Measurements from ENCODE around the gene PCK2.

The PCK2 gene

DNA sequence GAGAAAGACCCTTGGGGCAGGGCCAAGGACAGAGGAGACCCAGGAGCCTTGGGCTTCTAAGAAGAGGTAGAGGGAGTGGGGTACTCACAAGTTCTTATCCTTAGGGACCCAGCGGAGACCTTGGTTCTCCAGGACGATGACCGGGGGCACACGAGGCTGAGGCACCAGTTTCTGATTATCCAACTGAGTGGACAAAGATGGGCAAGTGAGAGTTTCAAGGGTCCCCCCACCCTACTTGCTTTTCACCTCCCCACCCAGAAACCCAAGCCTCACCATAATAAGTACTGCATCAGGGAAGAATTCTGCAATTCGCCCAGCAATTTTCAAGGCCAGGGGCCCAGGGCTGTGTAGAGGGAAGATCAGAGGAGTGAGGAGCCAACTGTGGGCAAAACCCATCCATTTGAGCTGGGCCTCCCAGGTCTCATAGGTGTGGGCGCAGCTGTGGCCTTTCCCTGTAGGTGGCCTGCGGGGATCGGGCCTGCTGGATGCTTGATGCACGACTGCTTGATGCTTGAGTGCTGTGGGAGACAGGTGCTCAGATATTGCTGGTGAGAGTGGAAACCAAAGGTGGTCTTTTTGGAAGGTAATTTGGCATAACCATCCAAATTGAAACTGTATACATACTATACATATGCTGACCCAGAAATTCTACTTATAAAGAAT lies 45.3 kb downstream of the PCK2 start:
- TF ChIP-seq, protein P1, sequence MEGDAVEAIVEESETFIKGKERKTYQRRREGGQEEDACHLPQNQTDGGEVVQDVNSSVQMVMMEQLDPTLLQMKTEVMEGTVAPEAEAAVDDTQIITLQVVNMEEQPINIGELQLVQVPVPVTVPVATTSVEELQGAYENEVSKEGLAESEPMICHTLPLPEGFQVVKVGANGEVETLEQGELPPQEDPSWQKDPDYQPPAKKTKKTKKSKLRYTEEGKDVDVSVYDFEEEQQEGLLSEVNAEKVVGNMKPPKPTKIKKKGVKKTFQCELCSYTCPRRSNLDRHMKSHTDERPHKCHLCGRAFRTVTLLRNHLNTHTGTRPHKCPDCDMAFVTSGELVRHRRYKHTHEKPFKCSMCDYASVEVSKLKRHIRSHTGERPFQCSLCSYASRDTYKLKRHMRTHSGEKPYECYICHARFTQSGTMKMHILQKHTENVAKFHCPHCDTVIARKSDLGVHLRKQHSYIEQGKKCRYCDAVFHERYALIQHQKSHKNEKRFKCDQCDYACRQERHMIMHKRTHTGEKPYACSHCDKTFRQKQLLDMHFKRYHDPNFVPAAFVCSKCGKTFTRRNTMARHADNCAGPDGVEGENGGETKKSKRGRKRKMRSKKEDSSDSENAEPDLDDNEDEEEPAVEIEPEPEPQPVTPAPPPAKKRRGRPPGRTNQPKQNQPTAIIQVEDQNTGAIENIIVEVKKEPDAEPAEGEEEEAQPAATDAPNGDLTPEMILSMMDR (IDR thresholded peaks at IDR 0.05; ENCODE audit: low read depth, low read length): no peak
- DNase-seq (ENCODE audit: extremely low read depth, low read depth): no peak

DNA sequence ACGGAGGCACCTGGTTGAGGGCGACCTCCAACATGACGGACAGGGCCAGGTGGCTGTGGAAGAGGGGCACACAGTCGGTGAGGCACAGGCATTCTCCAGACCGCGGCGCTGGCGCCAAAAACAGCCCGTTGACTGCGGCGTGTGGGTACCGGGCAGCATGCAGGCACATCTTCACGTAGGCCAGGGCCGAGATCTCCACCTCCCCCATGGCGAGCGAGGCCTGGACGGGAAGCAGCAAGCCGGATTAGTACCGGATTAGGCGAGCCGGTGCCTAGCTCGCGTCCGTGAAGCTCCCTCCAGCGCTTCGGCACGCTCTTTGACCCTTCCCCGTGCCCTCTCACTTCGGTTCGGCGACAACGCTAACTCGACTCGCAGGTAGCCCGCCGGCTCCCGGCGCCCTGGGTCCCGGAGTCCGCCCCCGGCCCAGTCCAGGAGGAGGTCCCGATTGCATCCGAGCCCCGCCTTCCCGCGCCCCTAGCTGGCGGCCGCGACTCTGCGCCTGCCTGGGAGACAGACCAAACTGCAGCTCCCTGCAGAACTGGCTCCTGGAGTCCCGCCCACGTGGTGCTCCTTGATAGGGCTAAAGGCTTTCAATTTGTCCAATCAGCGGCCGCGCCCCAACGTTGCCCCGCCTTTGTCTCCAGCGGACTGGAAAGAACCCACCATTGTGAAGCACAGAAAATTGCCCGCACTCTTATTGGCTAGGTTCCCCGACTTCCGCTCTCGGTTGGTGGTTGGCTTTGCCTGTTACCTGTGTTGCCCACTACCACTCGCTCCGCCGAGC lies 47.2 kb downstream of the PCK2 start, which contains the start of gene EMC9:
Gene EMC9, minus strand, starts transcription at position 495 of the 784 bp plus-strand sequence. Its CDS starts 287 bp downstream, at position 208.
- peak; percentile 96 for DNase-seq (ENCODE audit: extremely low read depth, low read depth)
- TF ChIP-seq, protein P1 (IDR thresholded peaks at IDR 0.05; ENCODE audit: low read depth, low read length): peak; percentile 33

DNA sequence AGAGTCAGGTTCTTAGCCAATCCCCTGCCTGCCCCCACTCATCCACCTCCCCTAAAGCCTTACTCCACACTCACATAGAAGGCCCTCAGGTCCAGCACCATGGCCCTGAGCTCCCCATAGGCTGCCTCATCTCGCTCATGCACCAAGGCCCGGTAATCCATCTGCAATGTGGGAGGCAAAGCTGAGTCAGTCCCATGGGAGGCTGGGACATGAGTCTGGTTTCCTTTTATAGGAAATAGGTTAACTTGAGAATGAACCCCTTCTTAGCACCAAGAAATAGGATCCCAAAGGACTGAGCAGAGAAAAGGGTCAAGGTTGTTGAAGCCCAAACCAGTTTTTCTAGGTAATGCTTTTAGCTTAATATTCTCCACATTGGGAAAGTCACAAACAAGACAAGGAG lies 49.4 kb downstream of the PCK2 start:
- DNase-seq (ENCODE audit: extremely low read depth, low read depth): no peak
- TF ChIP-seq, protein P1 (IDR thresholded peaks at IDR 0.05; ENCODE audit: low read depth, low read length): no peak

DNA sequence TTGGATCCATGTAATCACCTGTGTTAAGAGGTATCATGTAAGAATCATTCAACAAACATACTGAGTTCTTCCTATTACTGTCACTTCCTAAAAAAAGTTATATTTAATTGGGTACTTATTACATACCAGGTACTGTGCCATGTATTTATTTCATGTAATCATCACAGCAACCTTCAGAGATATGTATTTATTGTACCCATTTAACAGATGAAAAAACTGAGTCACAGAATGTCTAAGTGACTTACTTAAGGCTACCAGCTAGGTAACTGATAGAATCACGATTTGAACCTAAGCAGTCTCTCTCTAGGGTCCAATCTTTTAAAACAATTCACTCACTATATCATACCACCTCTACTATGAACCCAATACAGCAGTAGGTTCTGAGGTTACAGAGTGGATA lies 50.3 kb downstream of the PCK2 start:
- no peak for DNase-seq (ENCODE audit: extremely low read depth, low read depth)
- TF ChIP-seq, protein P1 (IDR thresholded peaks at IDR 0.05; ENCODE audit: low read depth, low read length): no peak

DNA sequence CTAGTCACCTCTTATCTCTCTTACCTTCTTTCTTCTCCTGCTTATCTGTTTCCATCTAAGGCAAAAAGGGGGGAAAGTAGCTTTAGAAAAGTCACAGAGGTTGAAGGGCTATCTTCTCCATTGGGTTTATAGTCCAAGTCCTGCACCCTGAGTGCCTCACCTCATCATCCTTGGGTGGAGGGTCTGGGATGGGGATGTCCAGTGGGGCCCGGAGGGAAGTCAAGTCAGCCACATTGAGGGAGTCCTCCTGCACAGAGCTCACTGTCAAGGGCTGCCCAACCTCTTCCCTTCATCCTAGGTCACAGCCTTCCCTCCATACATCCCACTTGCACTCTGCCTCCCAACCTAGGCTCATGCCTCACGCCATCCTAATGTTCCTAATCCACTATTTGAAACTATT lies 51.1 kb downstream of the PCK2 start:
- TF ChIP-seq, protein P1 (IDR thresholded peaks at IDR 0.05; ENCODE audit: low read depth, low read length): no peak
- DNase-seq (ENCODE audit: extremely low read depth, low read depth): no peak

DNA sequence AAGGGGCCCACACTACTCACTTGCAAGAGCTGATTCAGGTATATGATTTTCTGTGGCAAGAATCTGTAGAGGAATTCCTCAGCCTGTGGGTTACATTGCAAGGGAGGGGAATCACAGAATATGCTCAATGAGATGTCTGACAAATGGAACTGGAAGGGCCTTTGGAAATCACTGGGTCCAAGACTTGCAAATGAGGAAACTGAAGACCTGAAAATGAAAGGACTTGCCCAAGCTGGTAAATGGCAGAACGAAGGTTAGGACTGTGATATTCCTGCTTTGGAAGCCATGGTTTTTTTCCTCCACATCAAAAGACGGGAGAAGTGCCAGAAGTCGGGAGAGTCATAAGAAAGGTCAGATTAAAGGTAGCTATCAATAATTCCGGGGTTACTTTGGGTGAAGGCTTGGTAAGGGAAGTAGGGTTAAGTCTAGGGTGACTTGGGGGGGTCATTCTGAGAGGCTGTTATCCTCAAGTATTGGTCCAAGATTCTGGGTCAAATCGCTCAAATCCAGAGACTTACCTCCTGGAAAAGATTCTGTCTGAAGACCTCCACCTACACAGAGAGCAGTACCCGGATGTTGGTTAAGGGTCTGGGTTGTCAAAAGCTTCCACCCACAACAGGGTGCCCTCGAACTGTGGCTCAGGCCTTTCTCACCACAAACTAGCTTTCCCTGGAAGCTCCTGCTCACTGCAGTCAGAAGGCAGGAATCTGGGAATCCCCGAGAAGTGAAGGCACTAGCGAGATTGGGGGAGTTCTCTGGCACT lies 51.8 kb downstream of the PCK2 start:
- TF ChIP-seq, protein P1 (IDR thresholded peaks at IDR 0.05; ENCODE audit: low read depth, low read length): no peak
- DNase-seq (ENCODE audit: extremely low read depth, low read depth): no peak

Data from AG09319 (cell line).